KOPT-K1 (cell line): ENCODE data around the gene NUP210.

Experiments
- H3K27ac ChIP-seq: fragments of 200-600 bp; sonication (generic); 2 replicates; pipeline ENCODE4 v1.5.1; 2016; ENCODE audit warnings: antibody characterized with exemption, mild to moderate bottlenecking, low read depth, low read length; ENCODE audit not compliant: poor library complexity, severe bottlenecking
- H3K36me3 ChIP-seq: fragments of 200-600 bp; sonication (generic); 2 replicates; pipeline ENCODE4 v1.5.1; 2017; ENCODE audit warnings: antibody characterized with exemption, mild to moderate bottlenecking, low read length, moderate library complexity; ENCODE audit not compliant: insufficient read depth
- H3K9me3 ChIP-seq: fragments of 200-600 bp; sonication (generic); 2 replicates; pipeline ENCODE4 v1.5.1; 2017; ENCODE audit warnings: antibody characterized with exemption, low read length, mild to moderate bottlenecking; ENCODE audit not compliant: insufficient read depth, poor library complexity, severe bottlenecking

The NUP210 gene

DNA sequence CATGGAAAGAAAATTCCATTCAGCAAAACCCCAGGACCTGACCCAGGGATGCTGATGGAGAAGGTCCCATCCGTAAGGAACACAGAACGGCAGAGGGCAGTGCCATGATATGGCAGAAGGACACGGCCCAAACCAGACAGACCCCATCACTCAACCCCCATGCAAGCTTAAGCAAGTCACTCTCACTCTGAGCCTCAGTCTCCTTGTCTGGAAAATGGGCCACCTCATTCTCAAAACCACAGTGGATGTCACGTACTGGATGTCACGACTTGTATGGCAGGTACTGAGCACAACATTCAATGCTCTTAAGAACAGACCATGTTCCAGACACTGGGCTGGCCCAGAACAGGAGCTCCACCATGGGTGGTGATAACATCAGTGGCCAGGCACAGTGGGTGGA lies 90.4 kb downstream of the NUP210 start:
- Histone ChIP-seq H3K9me3 (no peaks in the 10 kb centered on the region), H3K27ac (no peak overlapping the region), H3K36me3 (peaks cover 100% of the 10 kb centered on the region)

DNA sequence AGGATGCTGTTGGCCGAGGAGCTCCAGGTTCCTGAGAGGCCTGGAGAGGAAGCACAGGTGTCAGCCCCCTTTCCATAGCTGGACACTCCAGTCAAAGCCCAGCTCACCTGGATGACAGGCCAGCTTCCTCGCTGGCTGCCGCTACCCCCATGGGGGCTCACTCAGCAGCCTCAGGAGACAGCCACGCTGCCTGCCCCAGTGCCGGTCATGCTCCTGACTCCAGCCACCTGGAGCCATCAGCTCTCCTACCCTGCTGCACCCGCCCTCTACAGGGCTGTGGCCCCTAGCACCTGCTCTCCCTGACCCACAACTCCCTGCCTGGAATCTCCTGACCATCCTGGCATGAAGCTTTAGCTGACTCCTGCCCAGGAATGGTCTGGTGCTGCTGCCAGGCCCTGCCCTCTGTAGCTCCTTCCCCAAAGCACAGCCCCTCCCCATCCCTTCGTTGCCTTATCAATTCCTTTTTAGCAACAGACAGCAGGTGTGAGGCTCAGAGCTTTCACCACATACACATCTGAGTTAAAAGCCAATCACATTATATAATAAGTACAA lies 94.2 kb downstream of the NUP210 start:
- Histone ChIP-seq H3K36me3 (peaks cover 100% of the 10 kb centered on the region), H3K9me3 (no peaks in the 10 kb centered on the region), H3K27ac (no peak overlapping the region)

DNA sequence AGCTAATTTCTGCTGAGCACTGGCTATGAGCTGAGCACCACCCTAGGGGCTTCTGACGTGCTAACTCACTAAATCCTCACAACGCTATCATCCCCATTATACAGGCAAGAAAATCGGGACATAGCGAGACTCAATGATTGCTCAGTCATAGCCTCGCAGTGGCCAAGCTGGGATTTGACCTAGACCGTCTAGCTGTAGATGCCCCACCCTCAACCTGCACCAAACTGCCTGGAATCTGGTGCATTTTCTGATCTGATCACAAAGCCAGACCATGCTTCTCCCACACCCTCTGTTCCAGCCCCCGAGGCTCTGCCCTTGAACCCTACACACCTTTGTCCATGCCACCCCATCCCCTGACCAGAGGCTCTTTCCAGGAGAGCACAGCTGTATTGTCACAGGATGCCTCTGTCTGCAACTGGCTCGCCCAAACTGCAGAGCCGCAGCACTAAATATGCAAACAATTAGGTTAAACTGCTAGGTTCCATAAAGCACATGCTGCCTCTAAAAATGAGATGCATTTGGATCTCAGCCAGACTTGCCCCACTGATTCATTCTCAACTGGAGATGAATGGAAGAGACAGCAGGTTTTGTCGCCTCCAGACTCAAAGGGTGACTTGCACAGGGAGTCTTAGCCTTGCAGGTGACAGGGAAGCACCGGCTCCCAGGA lies 95.2 kb downstream of the NUP210 start:
- H3K27ac ChIP-seq, result no peak overlapping the region
- H3K36me3 ChIP-seq, result peaks cover 100% of the 10 kb centered on the region
- no peaks in the 10 kb centered on the region for H3K9me3 ChIP-seq

DNA sequence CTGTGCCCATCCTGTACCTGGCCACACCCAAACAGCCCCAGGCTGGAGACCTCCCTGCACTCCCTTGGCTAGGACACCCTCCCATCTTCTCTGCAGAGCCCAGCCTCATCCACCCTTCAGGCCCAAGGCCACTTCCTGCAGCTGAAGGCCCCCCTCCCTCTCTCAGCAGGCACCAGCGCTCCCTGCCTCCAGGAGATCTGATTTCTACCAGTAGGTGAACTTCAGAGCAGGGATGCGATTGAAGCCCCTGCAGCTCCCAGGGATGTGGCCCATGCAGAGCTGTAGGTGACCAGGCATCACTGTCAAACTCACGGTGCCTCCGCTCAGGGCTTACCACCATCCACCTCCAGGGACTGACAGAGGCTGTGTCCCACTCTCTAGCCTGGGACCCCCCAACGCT lies 96.3 kb downstream of the NUP210 start:
- no peak overlapping the region for H3K27ac ChIP-seq
- H3K36me3 ChIP-seq, result peaks cover 100% of the 10 kb centered on the region
- H3K9me3 ChIP-seq, result no peaks in the 10 kb centered on the region

DNA sequence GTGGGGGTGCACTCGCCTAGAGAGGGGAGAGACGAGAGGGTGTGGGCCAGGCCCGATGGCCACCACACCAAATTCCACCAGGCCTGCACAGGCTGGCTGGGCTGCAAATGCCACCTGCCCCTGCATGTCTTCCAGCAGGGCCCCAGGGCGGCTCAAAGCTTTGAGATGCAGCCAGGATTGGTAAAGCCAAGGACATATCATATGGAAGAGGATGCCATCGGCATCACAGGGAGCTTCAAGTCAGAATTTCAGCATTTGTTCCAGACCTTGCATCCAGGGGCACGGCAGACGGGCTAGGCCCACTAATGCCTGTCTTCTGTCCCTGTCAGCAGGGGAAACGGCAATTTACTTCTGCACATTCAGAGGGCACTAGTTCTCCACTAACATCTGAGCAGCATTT lies 97.8 kb downstream of the NUP210 start:
- no peak overlapping the region for H3K27ac ChIP-seq
- H3K9me3 ChIP-seq, result no peaks in the 10 kb centered on the region
- H3K36me3 ChIP-seq, result peaks cover 100% of the 10 kb centered on the region

DNA sequence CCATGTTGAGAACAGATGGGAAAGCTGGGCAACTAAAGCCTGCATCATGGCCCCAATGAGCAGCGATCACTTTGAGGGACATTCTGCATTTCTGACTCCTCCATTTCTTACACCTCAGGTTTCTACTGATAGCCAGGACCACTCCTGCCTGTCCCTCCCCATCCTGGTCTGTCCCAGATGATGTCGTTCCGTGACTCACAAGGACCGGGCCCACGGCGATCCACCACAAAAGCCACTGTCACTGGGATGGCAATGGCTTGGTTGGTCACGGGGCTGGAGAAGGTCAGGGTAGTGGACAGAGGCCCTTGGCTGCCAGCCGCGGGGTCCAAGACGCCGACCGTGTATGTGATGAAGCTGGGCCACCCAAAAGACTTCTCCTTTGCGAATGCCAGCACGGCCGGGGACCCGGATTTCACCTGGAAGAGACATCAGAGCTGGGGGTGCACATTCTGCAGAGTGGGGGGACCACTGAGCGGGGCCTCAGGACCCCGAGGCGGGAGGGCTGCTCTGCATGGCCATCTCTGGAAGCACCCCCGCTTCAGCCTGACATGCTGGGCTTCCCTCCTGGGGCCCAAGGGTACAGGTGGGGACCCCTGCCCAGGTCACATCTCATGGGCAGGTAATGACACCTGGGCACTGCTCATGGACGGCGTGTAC lies 100.4 kb downstream of the NUP210 start:
- Histone ChIP-seq H3K9me3 (no peaks in the 10 kb centered on the region), H3K36me3 (peaks cover 100% of the 10 kb centered on the region), H3K27ac (no peak overlapping the region)

DNA sequence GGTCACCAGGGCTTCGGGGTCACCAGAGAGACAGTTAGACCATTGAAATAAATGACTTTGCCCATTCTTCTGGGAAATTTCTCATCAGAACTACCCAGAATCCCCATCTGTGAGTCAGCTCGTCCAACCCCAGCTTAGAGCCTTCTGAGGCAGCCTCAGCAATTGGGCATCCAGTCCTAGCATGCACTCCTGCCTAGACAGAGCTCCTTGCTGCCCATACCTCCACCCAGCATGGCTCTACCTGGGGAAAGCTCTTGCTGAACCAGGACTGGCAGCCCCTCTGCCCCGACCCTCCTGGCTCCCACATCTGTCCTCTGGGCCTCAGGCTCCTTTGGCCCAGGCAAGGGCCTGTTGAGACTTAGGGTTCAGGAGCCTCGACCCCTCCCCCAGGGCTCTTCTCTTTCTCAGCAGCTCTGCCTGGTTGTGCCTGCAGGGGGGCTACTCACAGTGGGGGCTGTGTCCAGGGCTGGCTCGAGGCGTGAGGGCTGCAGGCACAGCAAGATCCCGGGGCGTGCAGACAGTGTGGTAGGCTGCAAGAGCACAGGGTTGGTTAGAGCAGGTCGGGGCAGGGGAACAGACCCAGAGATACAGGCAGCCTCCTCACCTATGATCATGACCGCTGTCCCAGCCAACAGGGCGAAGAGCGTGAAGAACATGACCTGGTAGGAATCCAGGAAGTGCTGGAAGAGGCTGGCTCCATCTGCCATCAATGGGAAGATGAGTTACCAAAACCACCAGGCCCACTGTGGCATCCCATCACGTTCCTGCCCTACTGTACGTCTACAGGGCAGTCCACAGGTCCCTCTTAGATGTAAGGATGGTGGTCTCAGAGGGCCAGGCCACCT lies 101.3 kb downstream of the NUP210 start:
- no peaks in the 10 kb centered on the region for H3K9me3 ChIP-seq
- no peak overlapping the region for H3K27ac ChIP-seq
- H3K36me3 ChIP-seq, result peaks cover 100% of the 10 kb centered on the region

DNA sequence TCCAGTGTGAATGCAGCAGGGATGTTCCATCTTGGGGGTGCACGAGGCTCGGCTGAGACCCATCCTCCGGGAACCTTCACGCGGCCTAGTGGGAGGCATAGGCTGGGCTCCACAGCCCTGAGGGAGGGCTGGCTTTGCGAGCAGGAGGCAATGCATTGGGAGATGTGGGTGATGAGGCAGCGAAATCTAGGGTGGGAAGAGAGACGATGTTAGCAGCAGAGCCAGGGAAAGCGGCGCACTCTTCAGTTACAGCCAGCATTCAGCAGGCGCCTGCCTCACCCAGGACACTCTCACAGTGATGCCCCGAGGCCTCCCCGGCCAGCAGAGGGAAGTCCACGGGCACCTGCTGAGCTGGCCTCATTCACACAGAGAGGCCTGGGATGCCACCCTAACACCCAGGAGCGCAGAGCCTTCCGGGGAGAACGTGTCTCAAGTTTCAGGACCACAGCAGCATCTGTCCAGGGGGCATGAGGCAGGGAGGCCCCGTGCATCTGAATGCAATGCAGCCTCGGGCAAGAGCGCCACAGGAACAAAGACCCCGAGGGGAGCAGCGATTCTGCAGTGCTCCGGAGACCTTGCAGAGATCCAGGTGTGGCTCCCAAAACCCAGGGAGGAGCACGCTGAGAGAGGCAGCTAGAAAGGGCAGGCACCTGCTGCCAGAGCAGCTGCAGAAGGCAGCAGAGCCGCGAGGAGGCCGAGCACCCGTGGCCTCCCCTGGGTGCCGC lies 102.4 kb downstream of the NUP210 start:
- Histone ChIP-seq H3K9me3 (no peaks in the 10 kb centered on the region), H3K36me3 (peaks cover 95% of the 10 kb centered on the region), H3K27ac (no peak overlapping the region)

DNA sequence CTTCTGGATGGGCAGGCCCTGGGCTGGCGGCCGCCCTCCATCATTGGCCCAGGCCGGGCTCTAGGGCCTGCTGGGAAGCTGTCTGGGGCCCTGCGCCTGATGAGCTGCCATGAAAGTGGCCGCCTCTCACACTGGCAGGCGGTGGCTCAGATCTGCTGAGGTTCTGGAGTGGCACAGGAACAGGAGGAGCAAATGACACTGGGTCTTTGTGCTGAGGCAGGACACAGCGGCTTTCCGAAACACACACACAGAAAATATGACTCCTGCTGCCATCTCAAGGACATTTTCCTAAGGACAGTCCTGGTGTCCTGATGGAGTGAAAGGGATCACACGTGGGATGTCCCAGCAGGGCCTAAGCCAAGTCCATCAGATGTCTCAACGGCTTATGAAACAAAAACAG lies 103.5 kb downstream of the NUP210 start:
- Histone ChIP-seq H3K27ac (no peak overlapping the region), H3K36me3 (peaks cover 83% of the 10 kb centered on the region), H3K9me3 (no peaks in the 10 kb centered on the region)

DNA sequence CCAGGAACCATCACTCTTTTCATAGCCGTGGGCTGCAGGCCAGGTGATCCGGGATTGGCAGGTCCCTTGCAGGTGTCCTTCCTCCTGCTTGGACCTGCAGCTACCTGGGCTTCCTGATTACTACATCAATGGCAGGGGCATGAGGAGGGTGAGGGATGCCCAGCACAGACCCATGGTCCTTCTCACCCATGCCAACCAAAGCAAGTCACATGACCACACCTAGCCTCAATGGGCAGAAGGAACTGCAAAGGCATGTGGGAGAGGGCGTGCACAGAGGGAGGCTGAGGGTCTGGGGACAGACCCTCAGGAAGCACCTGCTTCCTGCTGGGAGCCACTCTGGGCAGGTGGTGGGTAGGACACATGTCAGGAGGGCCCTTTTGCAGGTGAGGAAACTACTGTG lies 105.2 kb downstream of the NUP210 start:
- Histone ChIP-seq H3K36me3 (peaks cover 66% of the 10 kb centered on the region), H3K9me3 (no peaks in the 10 kb centered on the region), H3K27ac (no peak overlapping the region)

DNA sequence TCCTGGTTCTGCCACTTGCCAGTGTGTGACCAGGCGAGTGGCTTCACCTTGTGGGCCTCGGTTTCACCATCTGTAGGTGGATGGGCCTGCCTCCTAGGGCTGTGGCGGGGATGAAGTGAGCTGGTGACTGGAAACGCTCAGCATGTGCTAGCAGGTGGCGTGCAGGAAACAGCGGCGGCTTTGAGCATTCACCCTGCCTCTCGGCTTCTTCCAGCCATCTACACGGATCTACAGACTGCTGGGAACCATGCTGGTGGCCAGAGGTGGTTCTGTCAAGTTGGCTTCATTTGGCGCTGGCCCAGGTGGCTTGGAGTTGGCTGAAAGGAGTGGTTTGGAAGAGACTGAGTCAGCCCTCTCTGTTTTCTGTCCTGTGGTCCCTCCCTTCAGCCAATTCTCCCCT lies 106.3 kb downstream of the NUP210 start:
- no peak overlapping the region for H3K27ac ChIP-seq
- H3K36me3 ChIP-seq, result peaks cover 61% of the 10 kb centered on the region
- no peaks in the 10 kb centered on the region for H3K9me3 ChIP-seq

DNA sequence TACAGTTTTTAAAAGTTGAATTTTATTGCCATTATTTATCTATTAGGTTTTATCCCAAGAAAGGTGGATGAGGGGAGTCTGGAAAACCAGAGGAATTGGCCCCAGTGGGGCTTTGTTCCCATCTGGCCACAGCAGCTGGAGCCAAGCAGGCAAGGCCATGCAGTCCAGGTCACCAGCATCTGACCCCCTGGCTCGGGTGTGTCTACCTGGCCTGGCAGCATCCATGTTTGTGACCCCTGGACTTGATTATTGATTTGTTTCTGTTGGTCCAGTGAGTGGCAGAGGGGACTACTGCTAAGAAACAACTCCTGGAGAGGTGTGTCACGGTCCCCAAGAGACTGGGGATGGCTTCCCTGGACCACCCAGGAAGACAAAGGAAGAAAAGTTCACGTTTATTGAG lies 111.1 kb downstream of the NUP210 start:
- Histone ChIP-seq H3K27ac (no peak overlapping the region), H3K36me3 (peaks cover 13% of the 10 kb centered on the region), H3K9me3 (no peaks in the 10 kb centered on the region)

DNA sequence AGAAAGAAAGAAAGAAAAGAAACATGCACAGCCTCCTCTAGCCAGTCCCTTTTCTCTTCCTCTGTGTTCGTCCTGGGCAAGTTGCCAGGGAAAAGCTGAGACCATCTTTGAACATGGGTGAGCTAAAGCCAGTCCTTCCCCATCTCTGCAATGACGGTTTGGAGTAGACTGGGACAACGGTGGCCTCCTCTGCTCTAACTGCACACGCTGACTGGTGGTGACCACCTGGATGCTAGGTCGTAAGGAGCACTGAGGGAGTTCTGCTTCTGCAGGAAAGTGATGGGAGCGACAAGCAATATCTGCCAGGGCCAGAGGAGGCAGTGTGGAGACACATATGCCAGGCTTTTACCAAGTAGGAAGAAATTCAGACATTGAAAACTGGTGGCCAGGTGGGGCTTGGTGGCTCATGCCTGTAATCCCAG lies 111.7 kb downstream of the NUP210 start:
- Histone ChIP-seq H3K36me3 (peaks cover 7% of the 10 kb centered on the region; the same call in 1 of the 2 replicates), H3K9me3 (no peaks in the 10 kb centered on the region)

DNA sequence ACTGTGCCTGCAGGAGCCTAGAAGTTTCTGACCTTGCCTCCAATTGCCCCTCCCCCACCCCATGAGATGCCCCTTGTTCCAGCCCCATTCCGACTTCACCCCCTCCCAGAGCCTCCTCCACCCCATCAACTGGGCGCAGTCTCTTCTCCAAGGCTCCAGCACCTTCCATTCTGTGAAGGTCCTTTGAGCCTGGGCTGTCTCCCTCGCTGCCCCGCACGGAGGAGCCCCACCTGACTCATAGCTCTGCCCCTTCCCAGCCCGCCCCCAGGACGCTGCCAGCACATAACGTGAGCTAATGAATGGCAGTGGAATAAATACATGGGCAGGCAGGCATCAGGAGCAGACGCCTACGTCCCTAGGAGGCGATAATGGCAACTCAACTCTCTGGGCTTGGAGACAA lies 113.1 kb downstream of the NUP210 start:
- Histone ChIP-seq H3K36me3 (peaks cover 6% of the 10 kb centered on the region; the same call in 1 of the 2 replicates), H3K27ac (no peak overlapping the region), H3K9me3 (no peaks in the 10 kb centered on the region)

More for the DNA sequence above, 111.7 kb downstream of the NUP210 start:
- no peak overlapping the region for H3K27ac ChIP-seq
